LNCAP (cell line): ENCODE results near the gene SNCB.

Source experiments
- CTCF ChIP-seq: fragments of 450-650 bp; IDR thresholded peaks from 2 replicates; pipeline ENCODE4 v1.5.1; 2017; ENCODE audit warnings: mild to moderate bottlenecking

SNCB gene

DNA sequence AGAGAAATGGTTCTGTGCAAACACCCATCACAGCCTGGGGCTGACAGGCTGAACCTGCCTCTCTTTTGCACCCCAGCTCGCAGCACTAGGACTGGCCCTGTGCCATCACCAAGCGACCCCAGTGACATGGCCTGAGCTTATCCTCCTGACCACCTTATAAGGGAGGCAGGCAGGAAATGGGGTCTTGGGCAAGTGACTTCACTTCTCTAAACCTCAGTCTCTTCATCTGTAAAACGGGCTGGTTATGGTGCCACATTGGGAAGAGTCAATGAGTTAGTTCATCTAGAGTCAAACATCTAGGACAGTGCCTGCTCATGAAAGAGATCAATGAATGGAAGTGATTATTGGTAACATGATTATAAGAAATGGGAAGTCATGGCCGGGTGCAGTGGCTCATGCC lies 6.2 kb downstream of the SNCB start:
- no peak for TF ChIP-seq CTCF

DNA sequence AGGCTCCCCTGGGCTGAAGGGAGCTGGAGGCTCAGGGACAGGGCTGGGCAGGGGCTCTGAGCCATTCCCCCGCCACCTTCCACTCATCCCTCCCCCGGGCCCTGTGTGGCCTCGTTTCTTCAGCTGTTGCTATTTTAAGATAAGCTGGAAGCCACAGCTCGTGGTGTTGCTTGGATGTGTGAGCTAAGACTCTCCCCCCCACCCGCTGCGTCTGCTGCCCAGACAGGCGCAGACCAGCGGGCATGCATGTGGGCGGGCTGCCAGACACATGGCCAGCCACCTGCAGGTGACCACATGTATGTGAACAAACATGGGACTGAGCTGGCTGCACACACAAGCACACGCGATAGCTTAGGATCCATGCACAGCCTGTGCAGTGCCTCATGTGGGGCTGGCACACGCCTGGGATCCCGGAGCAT lies 8.7 kb downstream of the SNCB start:
- TF ChIP-seq CTCF = no peak

DNA sequence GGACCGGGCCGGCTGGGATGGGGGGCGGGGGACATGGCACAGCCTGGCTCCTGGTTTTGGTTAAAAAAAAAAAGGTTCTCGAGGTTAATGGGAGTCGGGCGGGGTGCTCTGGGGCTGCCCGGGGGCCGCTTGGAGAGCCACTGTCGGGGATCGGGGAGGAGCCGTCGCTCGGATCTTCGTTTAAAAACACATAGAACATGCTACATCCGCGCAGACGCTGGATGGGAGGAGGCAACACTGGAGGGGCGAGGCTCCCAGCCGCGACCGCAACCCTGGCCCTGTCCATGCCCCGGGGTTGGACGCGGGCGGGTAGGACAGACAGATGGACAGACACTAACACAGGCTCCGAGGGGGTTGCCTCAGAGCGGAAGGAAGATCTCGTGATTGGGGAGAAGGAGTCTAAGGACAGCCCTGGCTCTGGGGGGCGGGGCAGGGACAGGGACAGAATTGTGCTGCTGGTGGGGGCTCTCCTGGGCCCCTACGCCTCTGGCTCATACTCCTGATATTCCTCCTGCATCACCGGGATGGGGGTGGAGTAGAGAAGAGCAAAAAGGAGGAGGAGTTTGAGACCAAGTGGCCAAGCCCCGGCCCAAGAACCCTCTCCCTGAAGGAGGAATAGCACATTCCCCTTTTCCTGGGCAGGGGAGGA lies 9.9 kb downstream of the SNCB start:
- no peak for TF ChIP-seq CTCF

DNA sequence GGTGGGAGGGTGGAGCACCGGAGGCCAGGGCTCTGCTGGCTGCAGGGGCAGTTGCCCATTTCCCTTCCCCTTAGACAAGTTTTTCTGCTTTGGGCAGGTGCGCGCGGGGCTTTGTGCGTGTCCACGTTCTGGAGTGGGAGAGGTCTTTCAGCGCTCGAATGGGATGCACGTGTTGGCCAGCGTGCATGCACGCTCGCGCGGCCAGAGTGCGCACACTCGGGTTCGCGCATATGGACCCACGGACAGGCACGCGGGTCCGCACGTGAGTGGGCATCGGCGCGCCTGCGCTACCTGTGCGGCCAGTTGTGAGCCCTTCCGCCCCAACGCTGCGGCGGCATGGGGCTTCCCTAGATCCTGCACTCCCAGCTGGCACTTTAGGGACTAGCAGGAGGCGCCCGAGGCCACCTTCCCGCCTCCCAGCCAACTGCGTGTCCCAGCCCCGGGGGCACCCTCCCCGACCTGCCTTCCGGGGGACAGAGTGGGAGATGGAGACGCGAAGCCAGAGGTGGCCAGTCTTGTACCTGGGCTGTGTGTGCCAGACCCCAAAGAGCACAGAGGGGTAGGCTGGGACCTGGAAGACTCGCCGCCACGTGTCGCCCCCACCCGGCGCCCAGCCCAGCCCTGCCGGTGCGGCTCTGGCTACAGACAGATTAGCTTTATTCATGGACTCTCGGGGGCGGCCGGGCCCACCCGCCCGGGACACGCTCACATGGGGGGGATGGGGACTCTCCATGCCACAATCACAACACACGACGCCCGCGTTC lies 10.6 kb downstream of the SNCB start:
- TF ChIP-seq CTCF = no peak

- no peak for TF ChIP-seq CTCF
Measured at GRCh38 chr5:176619203-176619568, 11.1 kb downstream of the SNCB start.

GRCh38 chr5:176618783-176619182 lies 11.6 kb downstream of the SNCB start:
- no peak for TF ChIP-seq CTCF

DNA sequence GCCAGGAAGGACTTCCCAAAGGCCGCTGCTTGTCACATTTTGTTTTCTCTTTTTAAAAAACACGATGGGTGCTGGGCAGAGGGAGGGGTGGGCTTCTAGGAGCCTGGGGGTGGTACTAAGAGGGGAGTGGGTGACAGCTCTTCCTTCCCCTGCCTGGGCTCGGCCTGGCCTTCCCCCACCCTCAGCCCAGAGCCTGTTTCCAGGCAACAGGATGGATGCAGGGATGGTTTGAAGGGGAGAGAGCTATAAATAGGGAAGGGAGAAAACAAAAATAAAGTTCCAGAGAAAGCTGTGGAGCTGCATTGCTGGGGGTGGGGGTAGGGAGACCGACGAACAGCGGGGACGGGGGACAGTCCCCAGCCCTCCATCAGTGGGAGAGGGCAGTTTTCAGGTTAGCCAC lies 13.8 kb downstream of the SNCB start:
- no peak for TF ChIP-seq CTCF
